GM12878 (cell line): ENCODE results near the gene TBC1D5. TPM values are rescaled to one million over a fixed set of nuclear protein-coding genes. Genes with fewer than 3 reads are reported as not detected.

Experiments used
- ATAC-seq: fragments of 200-7000 bp; cut with Tn5 transposase; 3 replicates; pipeline ENCODE4 v1.9.1; 2020; ENCODE audit warnings: mild to moderate bottlenecking, moderate library complexity
- BruUV-seq: library from RNA; stranded (reverse); fragments of 400-500 nt; replicated peaks from 2 replicates; lab custom pipeline; 2021; lab: Mats Ljungman, UMichigan
- CTCF ChIA-PET: fragments of 300-600 bp; sonication (Branson Sonifier 250); formaldehyde crosslinking; extraction: SDS; loops from one replicate; lab custom pipeline; 2021; ENCODE audit warnings: inconsistent platforms; lab: Yijun Ruan, JAX
- POLR2A ChIA-PET: fragments of 350-600 bp; formaldehyde crosslinking; extraction: SDS; loops from one replicate; lab custom pipeline; 2021; ENCODE audit warnings: inconsistent platforms; lab: Charles Lee
- RAD21 ChIA-PET: fragments of 300-600 bp; sonication (Branson Sonifier 250); formaldehyde crosslinking; loops from one replicate; lab custom pipeline; 2023; ENCODE audit warnings: antibody characterized with exemption; ENCODE audit not compliant: unreplicated experiment; lab: Charles Lee
- SMC1A ChIA-PET: fragments of 300-600 bp; sonication (Branson Sonifier 250); formaldehyde crosslinking; loops from one replicate; lab custom pipeline; 2023; ENCODE audit not compliant: unreplicated experiment, uncharacterized antibody; lab: Charles Lee
- DNase-seq: peaks from one replicate; pipeline ENCODE4 v3.0.0-alpha.2; 2011; ENCODE audit warnings: low read depth, low spot score
- FAIRE-seq: peaks from 3 replicates; lab custom pipeline; 2011; peaks lifted over from hg19 to GRCh38; lab: Jason Lieb, UNC
- H2AFZ ChIP-seq: 2 replicates; pipeline ENCODE4 v1.6.0; 2011; ENCODE audit warnings: low read depth, low read length, control low read depth; ENCODE audit not compliant: control insufficient read depth
- H3K27ac ChIP-seq: 2 replicates; pipeline ENCODE4 v1.5.1; 2011; ENCODE audit warnings: control low read depth; ENCODE audit not compliant: control insufficient read depth, insufficient read depth
- H3K27me3 ChIP-seq, 2 experiments: replicated peaks in 1 of 2; 2 replicates each; pipeline versions ENCODE4 v1.6.0 to v1.6.1; 2011; ENCODE audit warnings: low read length in 1 of 2; ENCODE audit not compliant: control insufficient read depth in 2 of 2, insufficient read depth in 2 of 2
- H3K36me3 ChIP-seq, 2 experiments: 2 replicates each; pipeline ENCODE4 v1.5.1; 2011; ENCODE audit warnings: low read length in 1 of 2; ENCODE audit not compliant: control insufficient read depth in 2 of 2, insufficient read depth in 2 of 2
- H3K4me1 ChIP-seq: 2 replicates; pipeline ENCODE4 v1.6.1; 2011; ENCODE audit warnings: mild to moderate bottlenecking, low read length, moderate library complexity, mixed read lengths; ENCODE audit not compliant: control insufficient read depth, insufficient read depth
- H3K4me2 ChIP-seq: 2 replicates; pipeline ENCODE4 v1.6.0; 2011; ENCODE audit warnings: control low read depth; ENCODE audit not compliant: control insufficient read depth, insufficient read depth
- H3K4me3 ChIP-seq: fragments of 200-600 bp; sonication (generic); 2 replicates; pipeline ENCODE4 v1.5.1; 2016
- H3K79me2 ChIP-seq: 2 replicates; pipeline ENCODE4 v1.6.0; 2011; ENCODE audit warnings: low read length; ENCODE audit not compliant: control insufficient read depth, insufficient read depth
- H3K9ac ChIP-seq: 2 replicates; pipeline ENCODE4 v1.8.0; 2011; ENCODE audit warnings: low read length, control low read depth, mixed read lengths; ENCODE audit not compliant: control insufficient read depth, insufficient read depth
- H3K9me3 ChIP-seq: replicated peaks from 3 replicates; pipeline ENCODE4 v1.5.1; 2011; ENCODE audit warnings: mild to moderate bottlenecking, low read length; ENCODE audit not compliant: control insufficient read depth, insufficient read depth
- H4K20me1 ChIP-seq: 2 replicates; pipeline ENCODE4 v1.6.0; 2011; ENCODE audit not compliant: control insufficient read depth, insufficient read depth
- BHLHE40 ChIP-seq, 2 experiments: fragments of 450-650 bp in 1 of 2; IDR thresholded peaks; 2 replicates each; pipeline ENCODE4 v1.6.1; 2011 to 2017; ENCODE audit warnings: low read depth in 2 of 2, borderline replicate concordance in 1 of 2, improper control_type of control experiment in 1 of 2, low read length in 1 of 2, mild to moderate bottlenecking in 1 of 2
- FOS ChIP-seq: IDR thresholded peaks from 3 replicates; pipeline ENCODE4 v1.6.1; 2011; ENCODE audit warnings: borderline replicate concordance; ENCODE audit not compliant: insufficient read length; ENCODE audit errors: extremely low read depth
- KDM1A ChIP-seq: fragments of 200-600 bp; sonication (generic); IDR thresholded peaks from 2 replicates; pipeline ENCODE4 v1.6.1; 2016; ENCODE audit warnings: borderline replicate concordance
- KLF5 ChIP-seq: fragments of 450-650 bp; IDR thresholded peaks from 2 replicates; pipeline ENCODE4 v1.6.1; 2014; ENCODE audit warnings: mild to moderate bottlenecking; ENCODE audit not compliant: partially characterized antibody
- MYC ChIP-seq: IDR thresholded peaks from 2 replicates; pipeline ENCODE4 v1.6.1; 2011; ENCODE audit warnings: mild to moderate bottlenecking, low read length, moderate library complexity, inconsistent platforms; ENCODE audit not compliant: insufficient read depth, insufficient replicate concordance, insufficient read length, severe bottlenecking
- NRF1 ChIP-seq: conservative IDR thresholded peaks from 2 replicates; pipeline ENCODE4 v1.6.1; 2011; ENCODE audit warnings: mild to moderate bottlenecking, low read depth, low read length, improper control_type of control experiment
- SMAD5 ChIP-seq: IDR thresholded peaks from 2 replicates; pipeline ENCODE4 v1.6.1; 2016; ENCODE audit warnings: antibody characterized with exemption, low read depth
- SP1 ChIP-seq: IDR thresholded peaks from one replicate; pipeline ENCODE4 v1.6.1; 2011; ENCODE audit warnings: low read depth, low read length
- SREBF2 ChIP-seq: IDR thresholded peaks from 2 replicates; pipeline ENCODE4 v1.6.1; 2012; ENCODE audit warnings: mild to moderate bottlenecking, low read length
- ZNF217 ChIP-seq: fragments of 450-650 bp; IDR thresholded peaks from 2 replicates; pipeline ENCODE4 v1.6.1; 2017; ENCODE audit warnings: antibody characterized with exemption, mild to moderate bottlenecking
- ZNF384 ChIP-seq: IDR thresholded peaks from 2 replicates; pipeline ENCODE4 v1.6.1; 2012; ENCODE audit warnings: low read depth, mild to moderate bottlenecking, low read length, improper control_type of control experiment, borderline replicate concordance
- ZNF592 ChIP-seq: fragments of 450-650 bp; IDR thresholded peaks from 2 replicates; pipeline ENCODE4 v1.6.1; 2017; ENCODE audit warnings: mild to moderate bottlenecking, moderate library complexity
- WGBS: methylation state at CpG from one replicate; pipeline ENCODE4 v1.1.6; 2016; ENCODE audit warnings: low lambda C conversion rate; ENCODE audit not compliant: insufficient replicate concordance, insufficient coverage; ENCODE audit errors: missing lambda C conversion rate; 5-methylcytosine and 5-hydroxymethylcytosine counted together
- in situ Hi-C: fragments of 300-500 bp; cut with MboI; formaldehyde crosslinking; loops from 9 replicates; pipeline ENCODE4 v1.14.3; 2018; ENCODE audit warnings: mixed read lengths
- intact Hi-C: fragments of 100-400 bp; cut with micrococcal nuclease; formaldehyde crosslinking; loops from one replicate; pipeline ENCODE4 v1.14.2; 2022; ENCODE audit not compliant: unreplicated experiment
- polyA plus RNA-seq, 11 experiments: library from polyadenylated mRNA; depleted of rRNA in 4 of 11; unstranded in 6 of 11; stranded (reverse) in 5 of 11; fragments of >200 nt; fragmentation: Nextera tagmentation in 4 of 11; fragmentation: Illumina TruSeq in 1 of 11; extraction: Ambion mirVana in 4 of 11; extraction: Trizol in 1 of 11; gene quantifications; 1 replicate in 1 of 11; 2 replicates in 10 of 11; pipeline versions ENCODE4 v1.2.1 to v1.2.3, GENCODE V29; 2011 to 2016; ENCODE audit warnings: inconsistent platforms in 2 of 11, missing spikeins in 2 of 11, low read depth in 1 of 11
- total RNA-seq, 4 experiments: library from RNA; depleted of rRNA in 3 of 4; stranded (reverse); fragments of >200 nt in 3 of 4; fragmentation: Illumina TruSeq in 1 of 4; extraction: Trizol in 1 of 4; gene quantifications; 2 replicates each; pipeline versions ENCODE4 v1.2.1 to v1.2.3, GENCODE V29; 2013 to 2021
- TF ChIP-seq, protein P1 (sequence below): fragments of 450-650 bp; IDR thresholded peaks from 2 replicates; pipeline ENCODE4 v1.6.1; 2014; ENCODE audit warnings: mild to moderate bottlenecking
- TF ChIP-seq, protein P2 (sequence below): IDR thresholded peaks from 2 replicates; pipeline ENCODE4 v1.6.1; 2011; ENCODE audit warnings: mild to moderate bottlenecking, low read depth, low read length, moderate library complexity; ENCODE audit not compliant: insufficient replicate concordance
- TF ChIP-seq, protein P3 (sequence below): fragments of 450-650 bp; IDR thresholded peaks from 2 replicates; pipeline ENCODE4 v1.6.1; 2018; ENCODE audit warnings: borderline replicate concordance, mild to moderate bottlenecking; ENCODE audit not compliant: partially characterized antibody

Gene TBC1D5
- total and polyA plus RNA-seq, 10 of the 15 experiments (the other 5 are each of a cell fraction or from before 2014, with no cell fraction given): 5.5 to 61.0 (median 43.8) TPM

DNA sequence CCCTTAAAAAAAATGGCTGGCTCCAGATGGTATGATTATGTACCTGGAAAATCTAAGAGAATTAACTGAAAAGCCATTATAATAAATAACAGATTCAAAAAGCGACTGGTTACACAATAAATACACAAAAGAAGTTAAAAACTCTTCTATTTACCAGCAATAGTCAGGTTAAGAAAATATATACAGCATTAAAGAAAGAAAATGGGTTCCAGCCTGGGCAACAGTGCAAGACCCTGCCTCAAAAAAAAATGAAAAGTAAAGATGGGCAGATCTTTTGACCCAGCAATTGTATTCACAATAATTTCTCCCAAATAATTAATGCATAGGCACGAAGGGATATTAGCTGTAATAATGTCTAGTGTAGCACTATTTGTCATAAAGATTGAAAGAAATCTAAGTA, 8.7 kb downstream of the TBC1D5 start:
- intact Hi-C loops: no loop called here
- in situ Hi-C loops: no loop called here
- Histone ChIP-seq H3K4me3 (no peak overlapping the region), H3K9ac (no peak overlapping the region), H3K36me3 (peaks cover 0 to 4% of the 10 kb centered on the region in 2 experiments; a peak in 2 of 4 replicates), H3K4me1 (no peaks in the 10 kb centered on the region), H3K27ac (no peak overlapping the region), H3K9me3 (peaks cover 2% of the 10 kb centered on the region; the same call in 2 of the 3 replicates), H4K20me1 (no peaks in the 10 kb centered on the region), H2AFZ (no peak overlapping the region), H3K4me2 (no peak overlapping the region), H3K27me3 (no peaks in the 10 kb centered on the region), H3K79me2 (peaks cover 55% of the 10 kb centered on the region)
- FAIRE-seq: no peak
- no peak for DNase-seq
- ChIA-PET CTCF (interaction anchor here (0.7 to 2.0 kb wide), 6 partner anchors 75 to 303 kb away, joined by 3 to 6 read pairs (median 3); no protein-coding TSS in a partner anchor), SMC1A (interaction anchor here (0.6 to 3.9 kb wide), 5 partner anchors 9 to 89 kb away, joined by 3 to 21 read pairs (median 3); no protein-coding TSS in a partner anchor), RAD21 (interaction anchor here (1.0 to 1.9 kb wide), 3 partner anchors 9 to 31 kb away, joined by 3 to 7 read pairs (median 3); partner anchors contain the start of gene TBC1D5), POLR2A (interaction anchor here (1.1 kb wide), 1 partner anchor 9 kb away, joined by 3 read pairs; no protein-coding TSS in a partner anchor)
- 92% methylated on average over 2 of the region's 2 CpGs for WGBS
- no peak for ATAC-seq
- BruUV-seq: no TSS peak
- TF ChIP-seq KLF5: no peak
- TF ChIP-seq ZNF592: no peak
- TF ChIP-seq MYC: no peak
- TF ChIP-seq, protein P1, sequence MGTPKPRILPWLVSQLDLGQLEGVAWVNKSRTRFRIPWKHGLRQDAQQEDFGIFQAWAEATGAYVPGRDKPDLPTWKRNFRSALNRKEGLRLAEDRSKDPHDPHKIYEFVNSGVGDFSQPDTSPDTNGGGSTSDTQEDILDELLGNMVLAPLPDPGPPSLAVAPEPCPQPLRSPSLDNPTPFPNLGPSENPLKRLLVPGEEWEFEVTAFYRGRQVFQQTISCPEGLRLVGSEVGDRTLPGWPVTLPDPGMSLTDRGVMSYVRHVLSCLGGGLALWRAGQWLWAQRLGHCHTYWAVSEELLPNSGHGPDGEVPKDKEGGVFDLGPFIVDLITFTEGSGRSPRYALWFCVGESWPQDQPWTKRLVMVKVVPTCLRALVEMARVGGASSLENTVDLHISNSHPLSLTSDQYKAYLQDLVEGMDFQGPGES: no peak
- TF ChIP-seq KDM1A: no peak
- TF ChIP-seq BHLHE40 (IDR thresholded peaks at IDR 0.05; ENCODE audit: borderline replicate concordance in 1 of 2, low read depth in 2 of 2, low read length in 1 of 2): no peak
- no peak for TF ChIP-seq NRF1
- TF ChIP-seq ZNF217: no peak
- TF ChIP-seq SREBF2: no peak
- TF ChIP-seq, protein P2, sequence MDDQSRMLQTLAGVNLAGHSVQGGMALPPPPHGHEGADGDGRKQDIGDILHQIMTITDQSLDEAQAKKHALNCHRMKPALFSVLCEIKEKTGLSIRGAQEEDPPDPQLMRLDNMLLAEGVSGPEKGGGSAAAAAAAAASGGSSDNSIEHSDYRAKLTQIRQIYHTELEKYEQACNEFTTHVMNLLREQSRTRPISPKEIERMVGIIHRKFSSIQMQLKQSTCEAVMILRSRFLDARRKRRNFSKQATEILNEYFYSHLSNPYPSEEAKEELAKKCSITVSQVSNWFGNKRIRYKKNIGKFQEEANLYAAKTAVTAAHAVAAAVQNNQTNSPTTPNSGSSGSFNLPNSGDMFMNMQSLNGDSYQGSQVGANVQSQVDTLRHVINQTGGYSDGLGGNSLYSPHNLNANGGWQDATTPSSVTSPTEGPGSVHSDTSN: no peak
- no peak for TF ChIP-seq ZNF384
- TF ChIP-seq, protein P3, sequence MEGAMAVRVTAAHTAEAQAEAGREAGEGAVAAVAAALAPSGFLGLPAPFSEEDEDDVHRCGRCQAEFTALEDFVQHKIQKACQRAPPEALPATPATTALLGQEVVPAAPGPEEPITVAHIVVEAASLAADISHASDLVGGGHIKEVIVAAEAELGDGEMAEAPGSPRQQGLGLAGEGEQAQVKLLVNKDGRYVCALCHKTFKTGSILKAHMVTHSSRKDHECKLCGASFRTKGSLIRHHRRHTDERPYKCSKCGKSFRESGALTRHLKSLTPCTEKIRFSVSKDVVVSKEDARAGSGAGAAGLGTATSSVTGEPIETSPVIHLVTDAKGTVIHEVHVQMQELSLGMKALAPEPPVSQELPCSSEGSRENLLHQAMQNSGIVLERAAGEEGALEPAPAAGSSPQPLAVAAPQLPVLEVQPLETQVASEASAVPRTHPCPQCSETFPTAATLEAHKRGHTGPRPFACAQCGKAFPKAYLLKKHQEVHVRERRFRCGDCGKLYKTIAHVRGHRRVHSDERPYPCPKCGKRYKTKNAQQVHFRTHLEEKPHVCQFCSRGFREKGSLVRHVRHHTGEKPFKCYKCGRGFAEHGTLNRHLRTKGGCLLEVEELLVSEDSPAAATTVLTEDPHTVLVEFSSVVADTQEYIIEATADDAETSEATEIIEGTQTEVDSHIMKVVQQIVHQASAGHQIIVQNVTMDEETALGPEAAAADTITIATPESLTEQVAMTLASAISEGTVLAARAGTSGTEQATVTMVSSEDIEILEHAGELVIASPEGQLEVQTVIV: no peak
- TF ChIP-seq FOS: no peak
- TF ChIP-seq SMAD5: no peak
- TF ChIP-seq SP1: no peak
